Measurements from ENCODE around the gene PATE4.

Gene PATE4

GRCh38 chr11:125869521-125869920 lies 36.4 kb downstream of the PATE4 start:
- no peak for TF ChIP-seq CTCF (IDR thresholded peaks at IDR 0.05; ENCODE audit: insufficient read depth, low read length, poor library complexity, severe bottlenecking)
- H3K36me3 ChIP-seq (ENCODE audit: control insufficient read depth, insufficient read depth, low read length) = no peaks in the 10 kb centered on the region
- H3K27me3 ChIP-seq (replicated peaks; ENCODE audit: control insufficient read depth, insufficient read depth, low read length) = no peaks in the 10 kb centered on the region
- no peak overlapping the region for H3K4me3 ChIP-seq (replicated peaks; ENCODE audit: low read depth, low read length)
- no peak for DNase-seq (ENCODE audit: extremely low read depth, insufficient read length)

GRCh38 chr11:125871391-125872137 lies 38.4 kb downstream of the PATE4 start:
- DNase-seq (ENCODE audit: extremely low read depth, insufficient read length) = no peak
- TF ChIP-seq CTCF (IDR thresholded peaks at IDR 0.05; ENCODE audit: insufficient read depth, low read length, poor library complexity, severe bottlenecking) = peak; percentile 52
- no peaks in the 10 kb centered on the region; the same call in 1 of the 2 replicates for H3K27me3 ChIP-seq (replicated peaks; ENCODE audit: control insufficient read depth, insufficient read depth, low read length)
- H3K4me3 ChIP-seq (replicated peaks; ENCODE audit: low read depth, low read length) = no peak overlapping the region
- no peaks in the 10 kb centered on the region for H3K36me3 ChIP-seq (ENCODE audit: control insufficient read depth, insufficient read depth, low read length)

- Histone ChIP-seq H3K27me3 (replicated peaks; ENCODE audit: control insufficient read depth, insufficient read depth, low read length) (no peaks in the 10 kb centered on the region; the same call in 1 of the 2 replicates), H3K4me3 (replicated peaks; ENCODE audit: low read depth, low read length) (no peak overlapping the region), H3K36me3 (ENCODE audit: control insufficient read depth, insufficient read depth, low read length) (no peaks in the 10 kb centered on the region)
- DNase-seq (ENCODE audit: extremely low read depth, insufficient read length) = no peak
- TF ChIP-seq CTCF (IDR thresholded peaks at IDR 0.05; ENCODE audit: insufficient read depth, low read length, poor library complexity, severe bottlenecking) = no peak
These were observed 39.0 kb downstream of the PATE4 start for GRCh38 chr11:125872138-125872491.

- Histone ChIP-seq H3K27me3 (replicated peaks; ENCODE audit: control insufficient read depth, insufficient read depth, low read length) (no peaks in the 10 kb centered on the region; the same call in 1 of the 2 replicates), H3K36me3 (ENCODE audit: control insufficient read depth, insufficient read depth, low read length) (no peaks in the 10 kb centered on the region), H3K4me3 (replicated peaks; ENCODE audit: low read depth, low read length) (no peak overlapping the region)
- no peak for DNase-seq (ENCODE audit: extremely low read depth, insufficient read length)
- TF ChIP-seq CTCF (IDR thresholded peaks at IDR 0.05; ENCODE audit: insufficient read depth, low read length, poor library complexity, severe bottlenecking) = no peak
These were observed 40.9 kb downstream of the PATE4 start for GRCh38 chr11:125873881-125874555.

- Histone ChIP-seq H3K36me3 (ENCODE audit: control insufficient read depth, insufficient read depth, low read length) (no peaks in the 10 kb centered on the region), H3K4me3 (replicated peaks; ENCODE audit: low read depth, low read length) (no peak overlapping the region), H3K27me3 (replicated peaks; ENCODE audit: control insufficient read depth, insufficient read depth, low read length) (no peaks in the 10 kb centered on the region; the same call in 1 of the 2 replicates)
- DNase-seq (ENCODE audit: extremely low read depth, insufficient read length) = no peak
- peak; percentile 80 for TF ChIP-seq CTCF (IDR thresholded peaks at IDR 0.05; ENCODE audit: insufficient read depth, low read length, poor library complexity, severe bottlenecking)
These were observed 41.5 kb downstream of the PATE4 start for GRCh38 chr11:125874556-125875124.
